ENCODE data around the gene STAM. TPM values are rescaled to one million over a fixed set of nuclear protein-coding genes. Genes with fewer than 3 reads are reported as not detected.

Gene STAM
- total and polyA plus RNA-seq, 9 of the 15 experiments (the other 6 are each of a cell fraction or from before 2014, with no cell fraction given): 13.8 to 33.5 (median 26.4) TPM

- H3K79me2 ChIP-seq (ENCODE audit: control insufficient read depth, insufficient read depth, low read length): peaks cover 41% of the 10 kb centered on the region
- H3K9me1 ChIP-seq (ENCODE audit: control insufficient read depth, insufficient read depth, low read length): no peaks in the 10 kb centered on the region
- H3K4me2 ChIP-seq (ENCODE audit: insufficient read depth, low read length): no peak overlapping the region
- intact Hi-C loops (cut with micrococcal nuclease): no loop called here
- FAIRE-seq (no peak), DNase-seq (ENCODE audit: extremely low read depth in 1 of 4, low spot score in 3 of 4) (no peak), ATAC-seq (no peak)
- H3K9ac ChIP-seq (ENCODE audit: insufficient read depth in 1 of 2, low read depth in 2 of 2, low read length in 2 of 2): no peak overlapping the region
- in situ Hi-C loops (cut with MboI): no loop called here
- ChIA-PET CTCF (ENCODE audit: low intra/inter-chr PET ratio) (no interaction called here), POLR2A (interaction anchor here (0.7 kb wide), 1 partner anchor 40 kb away, joined by 3 read pairs; no protein-coding TSS in a partner anchor)
- peaks cover 0 to 19% of the 10 kb centered on the region in 2 experiments; a peak in 4 of 5 replicates for H3K4me1 ChIP-seq (replicated peaks in 1 of 2; ENCODE audit: control insufficient read depth in 2 of 2, insufficient read depth in 2 of 2, low read length in 2 of 2)
- no peak overlapping the region for H2AFZ ChIP-seq (ENCODE audit: low read depth, low read length)
- no TSS peak for BruUV-seq (replicated peaks)
- no peak overlapping the region for H3K27ac ChIP-seq (ENCODE audit: extremely low read depth, low read depth, low read length)
- TF ChIP-seq EGR1 (conservative IDR thresholded peaks at IDR 0.05): no peak
- peak; percentile 64 for TF ChIP-seq MAFG (tag; conservative IDR thresholded peaks at IDR 0.05)
- TF ChIP-seq ZNF316 (IDR thresholded peaks at IDR 0.05): peak; percentile 77
- TF ChIP-seq POLR2G (IDR thresholded peaks at IDR 0.05; ENCODE audit: low read depth, low read length): no peak
- peak; percentile 43 for TF ChIP-seq C11orf30 (IDR thresholded peaks at IDR 0.05; ENCODE audit: low read depth)
- no peak overlapping the region for H3K4me3 ChIP-seq
- H3K27me3 ChIP-seq (ENCODE audit: control insufficient read depth in 2 of 2, insufficient read depth in 2 of 2, low read length in 2 of 2): no peaks in the 10 kb centered on the region
- no peaks in the 10 kb centered on the region for H4K20me1 ChIP-seq (replicated peaks; ENCODE audit: control insufficient read depth, insufficient read depth, low read length)
- 92% methylated on average over 13 of the region's 15 CpGs for WGBS (ENCODE audit: insufficient coverage, low coverage, missing lambda C conversion rate)
- peaks cover 45% of the 10 kb centered on the region for H3K36me3 ChIP-seq (ENCODE audit: control insufficient read depth, insufficient read depth, low read length)
- no peaks in the 10 kb centered on the region for H3K9me3 ChIP-seq (replicated peaks; ENCODE audit: control insufficient read depth, insufficient read depth, low read depth, low read length)
Observed at GRCh38 chr10:17687117-17687831, 43.3 kb downstream of the STAM start.

GRCh38 chr10:17689137-17689536 lies 45.2 kb downstream of the STAM start:
- Histone ChIP-seq H3K4me2 (ENCODE audit: insufficient read depth, low read length) (no peak overlapping the region), H3K36me3 (ENCODE audit: control insufficient read depth, insufficient read depth, low read length) (peaks cover 56% of the 10 kb centered on the region), H3K27ac (ENCODE audit: extremely low read depth, low read depth, low read length) (no peak overlapping the region), H3K27me3 (ENCODE audit: control insufficient read depth in 2 of 2, insufficient read depth in 2 of 2, low read length in 2 of 2) (no peaks in the 10 kb centered on the region), H4K20me1 (replicated peaks; ENCODE audit: control insufficient read depth, insufficient read depth, low read length) (0 out of 2 replicates have a peak, but pooled peaks cover 2% of the 10 kb centered on the region), H3K9me3 (replicated peaks; ENCODE audit: control insufficient read depth, insufficient read depth, low read depth, low read length) (no peaks in the 10 kb centered on the region), H3K4me3 (no peak overlapping the region), H3K4me1 (replicated peaks in 1 of 2; ENCODE audit: control insufficient read depth in 2 of 2, insufficient read depth in 2 of 2, low read length in 2 of 2) (peaks cover 0 to 6% of the 10 kb centered on the region in 2 experiments; a peak in 3 of 5 replicates), H3K9me1 (ENCODE audit: control insufficient read depth, insufficient read depth, low read length) (no peaks in the 10 kb centered on the region), H3K79me2 (ENCODE audit: control insufficient read depth, insufficient read depth, low read length) (peaks cover 22% of the 10 kb centered on the region), H3K9ac (ENCODE audit: insufficient read depth in 1 of 2, low read depth in 2 of 2, low read length in 2 of 2) (no peak overlapping the region), H2AFZ (ENCODE audit: low read depth, low read length) (no peak overlapping the region)
- peak; percentile 69 for ATAC-seq
- POLR2A ChIA-PET: interaction anchor here (0.6 to 1.6 kb wide), 5 partner anchors 8 to 21 kb away, joined by 3 to 4 read pairs (median 3); no protein-coding TSS in a partner anchor
- in situ Hi-C loops (cut with MboI): no loop called here
- CTCF ChIA-PET (ENCODE audit: low intra/inter-chr PET ratio): interaction anchor here (0.6 kb wide), 1 partner anchor 16 kb away, joined by 3 read pairs; no protein-coding TSS in a partner anchor
- no TSS peak for BruUV-seq (replicated peaks)
- peak in 2 of 4 experiments; percentile 18 to 54 for DNase-seq (ENCODE audit: extremely low read depth in 1 of 4, low spot score in 3 of 4)
- peak; percentile 72 for FAIRE-seq
- intact Hi-C loops (cut with micrococcal nuclease): no loop called here
- TF ChIP-seq ZBTB9 (CRISPR knock-in tag; IDR thresholded peaks at IDR 0.05) (no peak), PRPF4 (IDR thresholded peaks at IDR 0.05; ENCODE audit: insufficient read depth, low read depth, low read length, poor library complexity, severe bottlenecking) (no peak), DIDO1 (tag; IDR thresholded peaks at IDR 0.05; ENCODE audit: low read depth) (no peak), CBFA2T3 (IDR thresholded peaks at IDR 0.05) (peak; percentile 81), FOXJ3 (CRISPR knock-in tag; IDR thresholded peaks at IDR 0.05) (no peak), COPS2 (conservative IDR thresholded peaks at IDR 0.05) (no peak), ZNF586 (CRISPR knock-in tag; conservative IDR thresholded peaks at IDR 0.05) (no peak), ZNF408 (CRISPR knock-in tag; IDR thresholded peaks at IDR 0.05; ENCODE audit: low read depth) (no peak), ZNF655 (CRISPR knock-in tag; IDR thresholded peaks at IDR 0.05) (no peak), KDM1A (IDR thresholded peaks at IDR 0.05) (peak; percentile 74 to 78)
